ENCODE data around the gene NPAS3.

DNA sequence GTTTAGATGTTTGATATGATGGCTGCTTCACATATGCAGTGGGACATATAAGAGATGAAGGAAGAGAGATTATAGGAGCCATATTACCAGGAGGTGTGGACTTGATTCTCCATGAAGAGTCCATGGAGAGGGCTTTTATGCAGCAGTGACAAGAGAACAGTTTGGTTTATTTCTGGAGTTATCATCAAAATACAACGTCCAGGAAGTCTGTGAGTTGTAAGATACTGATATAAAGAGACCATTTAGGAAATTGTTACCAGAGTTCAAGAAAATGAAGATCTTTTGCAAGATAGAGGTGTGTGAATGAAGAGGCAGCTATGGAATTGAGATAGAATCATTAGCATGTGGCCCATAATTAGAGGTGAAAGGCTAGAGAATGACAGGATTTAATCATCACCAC is 431.7 kb downstream of the NPAS3 start:
- TF ChIP-seq, protein P1, sequence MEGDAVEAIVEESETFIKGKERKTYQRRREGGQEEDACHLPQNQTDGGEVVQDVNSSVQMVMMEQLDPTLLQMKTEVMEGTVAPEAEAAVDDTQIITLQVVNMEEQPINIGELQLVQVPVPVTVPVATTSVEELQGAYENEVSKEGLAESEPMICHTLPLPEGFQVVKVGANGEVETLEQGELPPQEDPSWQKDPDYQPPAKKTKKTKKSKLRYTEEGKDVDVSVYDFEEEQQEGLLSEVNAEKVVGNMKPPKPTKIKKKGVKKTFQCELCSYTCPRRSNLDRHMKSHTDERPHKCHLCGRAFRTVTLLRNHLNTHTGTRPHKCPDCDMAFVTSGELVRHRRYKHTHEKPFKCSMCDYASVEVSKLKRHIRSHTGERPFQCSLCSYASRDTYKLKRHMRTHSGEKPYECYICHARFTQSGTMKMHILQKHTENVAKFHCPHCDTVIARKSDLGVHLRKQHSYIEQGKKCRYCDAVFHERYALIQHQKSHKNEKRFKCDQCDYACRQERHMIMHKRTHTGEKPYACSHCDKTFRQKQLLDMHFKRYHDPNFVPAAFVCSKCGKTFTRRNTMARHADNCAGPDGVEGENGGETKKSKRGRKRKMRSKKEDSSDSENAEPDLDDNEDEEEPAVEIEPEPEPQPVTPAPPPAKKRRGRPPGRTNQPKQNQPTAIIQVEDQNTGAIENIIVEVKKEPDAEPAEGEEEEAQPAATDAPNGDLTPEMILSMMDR (IDR thresholded peaks at IDR 0.05; ENCODE audit: insufficient read depth, low read length) = no peak
- TF ChIP-seq POLR2AphosphoS5 (IDR thresholded peaks at IDR 0.05; ENCODE audit: low read depth) (no peak), SPI1 (IDR thresholded peaks at IDR 0.05; ENCODE audit: borderline replicate concordance, low read depth) (no peak), GABPA (IDR thresholded peaks at IDR 0.05; ENCODE audit: low read depth) (no peak)
- TF ChIP-seq, protein P2, sequence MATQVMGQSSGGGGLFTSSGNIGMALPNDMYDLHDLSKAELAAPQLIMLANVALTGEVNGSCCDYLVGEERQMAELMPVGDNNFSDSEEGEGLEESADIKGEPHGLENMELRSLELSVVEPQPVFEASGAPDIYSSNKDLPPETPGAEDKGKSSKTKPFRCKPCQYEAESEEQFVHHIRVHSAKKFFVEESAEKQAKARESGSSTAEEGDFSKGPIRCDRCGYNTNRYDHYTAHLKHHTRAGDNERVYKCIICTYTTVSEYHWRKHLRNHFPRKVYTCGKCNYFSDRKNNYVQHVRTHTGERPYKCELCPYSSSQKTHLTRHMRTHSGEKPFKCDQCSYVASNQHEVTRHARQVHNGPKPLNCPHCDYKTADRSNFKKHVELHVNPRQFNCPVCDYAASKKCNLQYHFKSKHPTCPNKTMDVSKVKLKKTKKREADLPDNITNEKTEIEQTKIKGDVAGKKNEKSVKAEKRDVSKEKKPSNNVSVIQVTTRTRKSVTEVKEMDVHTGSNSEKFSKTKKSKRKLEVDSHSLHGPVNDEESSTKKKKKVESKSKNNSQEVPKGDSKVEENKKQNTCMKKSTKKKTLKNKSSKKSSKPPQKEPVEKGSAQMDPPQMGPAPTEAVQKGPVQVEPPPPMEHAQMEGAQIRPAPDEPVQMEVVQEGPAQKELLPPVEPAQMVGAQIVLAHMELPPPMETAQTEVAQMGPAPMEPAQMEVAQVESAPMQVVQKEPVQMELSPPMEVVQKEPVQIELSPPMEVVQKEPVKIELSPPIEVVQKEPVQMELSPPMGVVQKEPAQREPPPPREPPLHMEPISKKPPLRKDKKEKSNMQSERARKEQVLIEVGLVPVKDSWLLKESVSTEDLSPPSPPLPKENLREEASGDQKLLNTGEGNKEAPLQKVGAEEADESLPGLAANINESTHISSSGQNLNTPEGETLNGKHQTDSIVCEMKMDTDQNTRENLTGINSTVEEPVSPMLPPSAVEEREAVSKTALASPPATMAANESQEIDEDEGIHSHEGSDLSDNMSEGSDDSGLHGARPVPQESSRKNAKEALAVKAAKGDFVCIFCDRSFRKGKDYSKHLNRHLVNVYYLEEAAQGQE (IDR thresholded peaks at IDR 0.05; ENCODE audit: insufficient replicate concordance, low read depth) = no peak

Measured in HL-60 (cell line).